ENCODE measurements around the gene GORASP2. TPM values are rescaled to one million over a fixed set of nuclear protein-coding genes. Genes with fewer than 3 reads are reported as not detected.

The GORASP2 gene
- polyA plus RNA-seq, 1 of the 3 experiments (the other 2 are of a cell fraction), result 127 TPM

DNA sequence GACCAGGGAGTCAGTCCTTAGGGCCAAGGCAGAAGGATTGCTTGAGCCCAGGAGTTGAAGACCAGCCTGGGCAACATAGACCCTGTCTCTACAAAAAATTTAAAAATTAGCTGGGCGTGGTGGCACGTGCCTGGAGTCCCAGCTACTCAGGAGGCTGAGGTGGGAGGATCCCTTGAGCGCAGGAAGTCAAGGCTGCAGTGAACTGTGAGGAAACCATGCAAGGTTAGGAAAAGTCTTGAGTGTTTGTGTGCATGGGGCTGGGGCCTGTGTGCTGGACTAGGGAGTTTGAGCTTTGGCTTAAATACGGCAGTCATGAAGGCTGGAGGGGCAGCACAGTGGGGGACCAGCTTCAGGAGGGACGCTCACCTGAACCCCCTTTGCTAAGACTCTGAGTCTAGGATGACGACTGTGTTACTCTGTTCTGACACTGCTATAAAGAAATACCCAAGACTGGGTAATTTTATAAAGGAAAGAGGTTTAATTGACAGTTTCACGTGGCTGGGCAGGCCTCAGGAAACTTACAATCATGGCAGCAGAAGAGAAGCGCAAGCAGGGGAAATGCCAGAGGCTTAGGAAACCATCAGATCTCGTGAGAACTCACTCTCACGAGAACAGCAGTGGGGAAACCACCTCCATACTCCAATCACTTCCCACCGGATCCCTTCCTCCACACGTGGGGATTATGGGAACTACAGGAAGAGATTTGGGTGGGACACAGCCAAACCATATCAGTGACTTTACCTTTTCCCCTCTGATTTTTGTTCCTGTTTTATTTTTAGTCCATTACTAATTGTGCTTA is 39.4 kb downstream of the GORASP2 start:
- CTCF ChIA-PET, result interaction anchor here (0.9 to 3.2 kb wide), 4 partner anchors 39 to 448 kb away, joined by 6 to 12 read pairs (median 8); partner anchors contain the start of gene GORASP2
- no peak overlapping the region for H3K9ac ChIP-seq
- no peak for TF ChIP-seq GATA2 (CRISPR knock-in tag; IDR thresholded peaks at IDR 0.05)

GRCh38 chr2:170969030-170969429 is 40.0 kb downstream of the GORASP2 start:
- no peak overlapping the region for H2AFZ ChIP-seq (ENCODE audit: low read depth)
- H3K4me2 ChIP-seq, result no peak overlapping the region
- peaks cover 5 to 14% of the 10 kb centered on the region in 2 experiments; a peak in 2 of 4 replicates for H3K4me1 ChIP-seq (ENCODE audit: control insufficient read depth in 1 of 2, insufficient read depth in 2 of 2, low read depth in 1 of 2, low read length in 1 of 2)
- no peak overlapping the region for H3K27ac ChIP-seq (ENCODE audit: low read depth in 2 of 2, low read length in 1 of 2)
- DNase-seq, result no peak
- CTCF ChIA-PET, result interaction anchor here (0.9 to 1.4 kb wide), 3 partner anchors 40 to 447 kb away, joined by 6 to 8 read pairs (median 8); partner anchors contain the start of gene GORASP2
- H3F3A ChIP-seq (replicated peaks; ENCODE audit: insufficient read depth), result peaks cover 17% of the 10 kb centered on the region
- H3K9me2 ChIP-seq, result no peaks in the 10 kb centered on the region
- 96% methylated on average over 2 of the region's 2 CpGs for WGBS (ENCODE audit: low lambda C conversion rate)
- peaks cover 30 to 31% of the 10 kb centered on the region in 2 experiments for H3K36me3 ChIP-seq (replicated peaks in 1 of 2; ENCODE audit: control insufficient read depth in 1 of 2, insufficient read depth in 2 of 2, low read length in 1 of 2)
- no peaks in the 10 kb centered on the region for H3K79me2 ChIP-seq (ENCODE audit: insufficient read depth)
- H3K9me3 ChIP-seq, result no peaks in the 10 kb centered on the region
- TF ChIP-seq FOSL2 (IDR thresholded peaks at IDR 0.05; ENCODE audit: borderline replicate concordance, low read depth) (no peak), GATA2 (CRISPR knock-in tag; IDR thresholded peaks at IDR 0.05) (no peak)
- 0 out of 2 replicates have a peak, but pooled peaks cover 5% of the 10 kb centered on the region for H4K20me1 ChIP-seq (ENCODE audit: insufficient read depth)
- no peak overlapping the region for H3K4me3 ChIP-seq (ENCODE audit: low read depth in 2 of 2, low read length in 1 of 2)
- POLR2A ChIA-PET, result no interaction called here
- no peak overlapping the region for H3K9ac ChIP-seq
- H3K27me3 ChIP-seq (ENCODE audit: insufficient read depth), result no peaks in the 10 kb centered on the region

More for the DNA sequence above, 39.4 kb downstream of the GORASP2 start:
- Histone ChIP-seq H3K79me2 (ENCODE audit: insufficient read depth) (no peaks in the 10 kb centered on the region), H2AFZ (ENCODE audit: low read depth) (no peak overlapping the region), H3F3A (replicated peaks; ENCODE audit: insufficient read depth) (peaks cover 17% of the 10 kb centered on the region), H3K9me3 (no peaks in the 10 kb centered on the region), H4K20me1 (ENCODE audit: insufficient read depth) (0 out of 2 replicates have a peak, but pooled peaks cover 5% of the 10 kb centered on the region), H3K27me3 (ENCODE audit: insufficient read depth) (no peaks in the 10 kb centered on the region), H3K4me1 (ENCODE audit: control insufficient read depth in 1 of 2, insufficient read depth in 2 of 2, low read depth in 1 of 2, low read length in 1 of 2) (peaks cover 5 to 14% of the 10 kb centered on the region in 2 experiments; a peak in 2 of 4 replicates), H3K4me2 (no peak overlapping the region), H3K36me3 (replicated peaks in 1 of 2; ENCODE audit: control insufficient read depth in 1 of 2, insufficient read depth in 2 of 2, low read length in 1 of 2) (peaks cover 33 to 36% of the 10 kb centered on the region in 2 experiments), H3K4me3 (ENCODE audit: low read depth in 2 of 2, low read length in 1 of 2) (no peak overlapping the region), H3K9me2 (no peaks in the 10 kb centered on the region), H3K27ac (ENCODE audit: low read depth in 2 of 2, low read length in 1 of 2) (no peak overlapping the region)
- WGBS (ENCODE audit: low lambda C conversion rate), result 94% methylated on average over 12 of the region's 12 CpGs
- no peak for DNase-seq
- POLR2A ChIA-PET, result no interaction called here

DNA sequence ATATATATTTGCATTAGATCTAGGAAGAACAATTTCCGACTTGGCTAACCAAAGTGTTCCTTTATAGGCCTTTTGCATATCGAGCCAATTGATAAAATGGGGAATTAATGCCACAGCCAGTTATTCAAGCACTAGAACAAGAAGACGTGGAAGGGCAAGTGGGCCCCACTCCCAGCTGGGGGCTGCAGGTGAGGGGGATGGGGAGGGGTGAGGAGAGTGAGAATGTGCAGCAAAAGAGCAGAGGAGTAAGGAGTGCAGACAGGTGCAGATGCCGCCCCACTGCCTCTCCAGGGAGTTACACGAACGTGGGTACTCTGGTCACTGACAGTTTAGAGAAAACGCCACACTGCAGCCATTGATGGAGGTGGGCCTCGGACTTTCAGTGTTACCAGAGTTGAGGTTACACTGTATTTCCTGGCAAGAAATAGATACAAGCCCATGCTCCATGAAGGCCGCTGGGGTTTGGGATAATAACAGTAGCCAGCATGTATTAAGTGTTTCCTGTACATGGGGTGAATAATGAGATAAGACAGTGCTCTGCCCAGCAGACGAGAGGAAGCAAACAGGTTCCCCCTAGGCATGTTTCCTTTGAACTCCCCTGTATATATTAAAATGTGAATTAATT is 40.9 kb downstream of the GORASP2 start:
- TF ChIP-seq TCF12 (IDR thresholded peaks at IDR 0.05), result no peak
- H3K27ac ChIP-seq (ENCODE audit: low read depth in 2 of 2, low read length in 1 of 2), result peak overlapping the region in 1 of 2 experiments; percentile 4; a peak in 1 of 4 replicates
- H3F3A ChIP-seq (replicated peaks; ENCODE audit: insufficient read depth), result peaks cover 17% of the 10 kb centered on the region
- WGBS (ENCODE audit: low lambda C conversion rate), result 87% methylated on average over 10 of the region's 10 CpGs
- H3K9me2 ChIP-seq, result no peaks in the 10 kb centered on the region
- CTCF ChIA-PET, result interaction anchor here (1.3 to 1.4 kb wide), 2 partner anchors 40 to 446 kb away, joined by 8 read pairs; partner anchors contain the start of gene GORASP2
- POLR2A ChIA-PET, result no interaction called here
- no peak overlapping the region for H3K9ac ChIP-seq
- H3K4me2 ChIP-seq, result no peak overlapping the region
- no peak overlapping the region for H2AFZ ChIP-seq (ENCODE audit: low read depth)
- H3K9me3 ChIP-seq, result no peaks in the 10 kb centered on the region
- H3K36me3 ChIP-seq (replicated peaks in 1 of 2; ENCODE audit: control insufficient read depth in 1 of 2, insufficient read depth in 2 of 2, low read length in 1 of 2), result peaks cover 21 to 29% of the 10 kb centered on the region in 2 experiments
- peak; percentile 42 for DNase-seq
- H3K27me3 ChIP-seq (ENCODE audit: insufficient read depth), result no peaks in the 10 kb centered on the region
- H4K20me1 ChIP-seq (ENCODE audit: insufficient read depth), result 0 out of 2 replicates have a peak, but pooled peaks cover 5% of the 10 kb centered on the region
- peaks cover 5 to 14% of the 10 kb centered on the region in 2 experiments; a peak in 2 of 4 replicates for H3K4me1 ChIP-seq (ENCODE audit: control insufficient read depth in 1 of 2, insufficient read depth in 2 of 2, low read depth in 1 of 2, low read length in 1 of 2)
- H3K4me3 ChIP-seq (ENCODE audit: low read depth in 2 of 2, low read length in 1 of 2), result no peak overlapping the region
- no peaks in the 10 kb centered on the region for H3K79me2 ChIP-seq (ENCODE audit: insufficient read depth)
